ENCODE results near the gene EZH1. TPM values are rescaled to one million over a fixed set of nuclear protein-coding genes. Genes with fewer than 3 reads are reported as not detected.

Gene EZH1
- polyA plus RNA-seq, 1 donor from 2014 or later: 52.5 TPM

- no peaks in the 10 kb centered on the region for H3K9me3 ChIP-seq (ENCODE audit: low read length)
- no peak overlapping the region for H3K27ac ChIP-seq (ENCODE audit: low read length)
- no peak overlapping the region for H3K9ac ChIP-seq (ENCODE audit: low read length)
- H3K36me3 ChIP-seq (ENCODE audit: insufficient read depth, low read length): no peaks in the 10 kb centered on the region
- H3K4me3 ChIP-seq (ENCODE audit: low read length): no peak overlapping the region
- TF ChIP-seq POLR2AphosphoS5 (IDR thresholded peaks at IDR 0.05) (no peak), MXI1 (conservative IDR thresholded peaks at IDR 0.05; ENCODE audit: poor library complexity, severe bottlenecking) (no peak)
- H3K9me2 ChIP-seq (ENCODE audit: insufficient read depth, low read length): no peaks in the 10 kb centered on the region
- no peak overlapping the region for H2AFZ ChIP-seq (ENCODE audit: low read depth, low read length)
- no peaks in the 10 kb centered on the region for H4K20me1 ChIP-seq (ENCODE audit: insufficient read depth)
- no peak overlapping the region for H3K4me2 ChIP-seq (ENCODE audit: low read length)
- H3F3A ChIP-seq (ENCODE audit: insufficient read depth, low read length, poor library complexity, severe bottlenecking): no peaks in the 10 kb centered on the region
- H3K27me3 ChIP-seq (ENCODE audit: insufficient read depth, low read depth, low read length): no peaks in the 10 kb centered on the region
- H3K79me2 ChIP-seq (replicated peaks; ENCODE audit: insufficient read depth, low read length): peaks cover 4% of the 10 kb centered on the region
Measured at GRCh38 chr17:42686520-42687128, 58.2 kb downstream of the EZH1 start.

- Histone ChIP-seq H3K36me3 (ENCODE audit: insufficient read depth, low read length) (no peaks in the 10 kb centered on the region), H3K4me2 (ENCODE audit: low read length) (no peak overlapping the region), H4K20me1 (ENCODE audit: insufficient read depth) (no peaks in the 10 kb centered on the region), H2AFZ (ENCODE audit: low read depth, low read length) (no peak overlapping the region), H3K9me2 (ENCODE audit: insufficient read depth, low read length) (no peaks in the 10 kb centered on the region), H3K9ac (ENCODE audit: low read length) (no peak overlapping the region), H3K9me3 (ENCODE audit: low read length) (no peaks in the 10 kb centered on the region), H3F3A (ENCODE audit: insufficient read depth, low read length, poor library complexity, severe bottlenecking) (no peaks in the 10 kb centered on the region), H3K79me2 (replicated peaks; ENCODE audit: insufficient read depth, low read length) (peaks cover 4% of the 10 kb centered on the region), H3K4me3 (ENCODE audit: low read length) (no peak overlapping the region), H3K27me3 (ENCODE audit: insufficient read depth, low read depth, low read length) (no peaks in the 10 kb centered on the region), H3K27ac (ENCODE audit: low read length) (no peak overlapping the region)
- TF ChIP-seq EP300 (conservative IDR thresholded peaks at IDR 0.05; ENCODE audit: poor library complexity, severe bottlenecking) (no peak), RAD21 (conservative IDR thresholded peaks at IDR 0.05) (no peak), TAF1 (IDR thresholded peaks at IDR 0.05; ENCODE audit: low read depth) (no peak), POLR2AphosphoS5 (IDR thresholded peaks at IDR 0.05) (no peak), CTCF (IDR thresholded peaks at IDR 0.05; ENCODE audit: poor library complexity, severe bottlenecking) (no peak), SMC3 (conservative IDR thresholded peaks at IDR 0.05; ENCODE audit: poor library complexity) (no peak), MXI1 (conservative IDR thresholded peaks at IDR 0.05; ENCODE audit: poor library complexity, severe bottlenecking) (no peak), REST (IDR thresholded peaks at IDR 0.05; ENCODE audit: borderline replicate concordance) (no peak), EZH2 (IDR thresholded peaks at IDR 0.05; ENCODE audit: borderline replicate concordance, insufficient read depth, low read length, poor library complexity, severe bottlenecking) (no peak)
Measured at GRCh38 chr17:42685831-42686230, 59.0 kb downstream of the EZH1 start.
